ENCODE data around the gene RNF175.

- TF ChIP-seq CTCF (IDR thresholded peaks at IDR 0.05) = no peak
- no peak for TF ChIP-seq POLR2A (IDR thresholded peaks at IDR 0.05)
Measured at GRCh38 chr4:153766758-153767157, 6.9 kb upstream of the RNF175 start.
